Fibroblast of peridontal ligament (primary cell): ENCODE results near the gene DDX42.

ENCODE experiments used
- DNase-seq: peaks from one replicate; pipeline ENCODE4 v3.0.0-alpha.2; 2010; ENCODE audit errors: extremely low read depth

DDX42 gene

GRCh38 chr17:63821804-63822203, 47.8 kb downstream of the DDX42 start:
- DNase-seq, result no peak

GRCh38 chr17:63822537-63822936, 48.6 kb downstream of the DDX42 start:
- no peak for DNase-seq

- no peak for DNase-seq
These were observed 49.8 kb downstream of the DDX42 start for GRCh38 chr17:63823659-63824331.

DNA sequence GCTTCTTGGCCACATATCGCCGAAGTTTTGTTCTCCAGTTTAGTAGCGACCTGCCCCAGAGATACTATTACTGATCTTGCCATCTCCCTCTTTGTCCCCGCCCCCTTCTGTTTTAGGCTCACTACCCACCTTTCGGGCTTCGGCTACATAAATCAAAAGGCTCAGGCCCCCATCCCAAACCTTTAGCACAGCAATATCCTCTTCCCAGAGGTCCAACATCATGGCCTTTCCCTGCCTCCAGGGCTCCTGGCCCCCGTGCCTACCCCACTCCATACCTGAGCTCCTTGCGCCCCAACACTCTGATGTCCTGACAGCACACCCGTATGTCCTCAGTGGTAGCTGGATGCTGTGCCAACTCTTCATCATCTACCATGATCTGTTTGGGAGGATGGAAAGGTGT, 50.4 kb downstream of the DDX42 start:
- DNase-seq, result no peak

DNA sequence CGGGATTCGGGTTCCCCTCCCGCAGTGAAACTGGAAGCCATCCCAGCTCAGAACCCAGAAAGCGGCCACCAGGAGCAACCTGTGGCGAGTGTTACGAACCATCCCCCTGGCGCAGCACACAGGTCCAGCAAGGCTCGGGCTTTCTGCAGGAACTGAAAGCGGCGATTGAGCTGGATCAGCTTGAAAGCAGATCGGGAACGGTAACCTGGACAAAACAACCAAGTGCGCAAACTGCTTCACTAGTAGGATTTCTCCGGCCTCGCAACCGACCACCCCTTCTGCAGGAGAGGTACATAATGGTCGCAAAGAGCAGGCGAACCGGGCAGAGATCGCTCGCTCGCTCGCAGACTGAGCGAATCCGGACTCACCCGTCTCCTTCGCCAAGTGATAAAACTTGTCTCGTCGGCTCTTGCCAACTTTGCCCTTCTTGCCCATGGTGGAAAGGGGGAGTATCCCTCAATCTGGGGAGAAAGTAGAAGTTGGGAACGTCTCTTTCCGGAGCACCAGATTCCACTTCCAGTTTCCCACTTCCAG, 52.6 kb downstream of the DDX42 start:
- no peak for DNase-seq

DNA sequence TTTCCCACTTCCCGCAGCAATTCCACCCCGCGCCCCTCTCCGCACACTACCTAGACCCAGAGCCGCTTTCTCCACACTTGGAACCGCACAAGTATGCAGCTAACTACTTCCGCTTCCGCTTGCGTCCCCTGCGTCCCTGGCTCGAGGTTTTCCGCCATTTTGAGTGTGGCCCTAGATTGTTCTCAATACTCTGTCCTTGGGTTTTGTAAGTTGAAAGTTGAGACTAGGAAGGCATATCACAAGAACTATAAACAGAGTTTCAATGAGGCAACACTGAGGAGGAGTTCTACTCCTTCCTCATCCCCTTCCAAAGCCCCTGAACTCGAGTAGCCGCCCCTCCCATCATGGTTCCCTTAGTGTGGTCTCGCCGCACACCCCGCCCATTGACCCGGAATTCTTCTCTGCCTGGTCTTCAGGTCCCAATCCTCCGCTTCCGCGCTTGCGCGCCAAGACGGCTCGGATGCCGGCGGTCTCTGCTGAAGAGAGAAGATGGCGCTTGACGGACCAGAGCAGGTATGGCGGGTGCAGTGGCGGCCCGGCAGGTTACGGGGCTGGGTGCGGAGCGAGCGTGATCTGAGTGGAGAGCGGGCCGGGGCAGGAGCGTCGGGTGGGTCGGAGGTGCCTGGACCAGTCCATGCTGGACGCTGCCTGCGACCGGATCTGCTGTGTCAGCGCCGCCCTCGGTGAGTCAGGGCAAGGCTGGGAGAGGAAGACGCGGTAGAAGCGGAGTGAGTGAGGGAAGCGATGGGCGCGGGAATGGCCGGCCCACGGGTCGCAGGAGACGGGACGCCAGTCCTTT, 53.2 kb downstream of the DDX42 start, which contains the start of the genes FTSJ3 and PSMC5:
Gene FTSJ3, minus strand, starts transcription at position 662 of the 799 bp plus-strand sequence. CDS start 761 bp downstream, outside the sequence.
Gene PSMC5, plus strand, starts transcription at position 430 of the 799 bp plus-strand sequence. Its CDS starts 60 bp downstream, at position 490.
- DNase-seq, result peak; percentile 95

GRCh38 chr17:63827801-63828221, 53.8 kb downstream of the DDX42 start:
- DNase-seq, result no peak

- no peak for DNase-seq
These were observed 55.0 kb downstream of the DDX42 start for GRCh38 chr17:63828936-63829335.

GRCh38 chr17:63830278-63830677, 56.3 kb downstream of the DDX42 start:
- DNase-seq, result no peak

GRCh38 chr17:63830904-63831491, 57.0 kb downstream of the DDX42 start:
- DNase-seq, result no peak

GRCh38 chr17:63831505-63831904, 57.5 kb downstream of the DDX42 start:
- no peak for DNase-seq

DNA sequence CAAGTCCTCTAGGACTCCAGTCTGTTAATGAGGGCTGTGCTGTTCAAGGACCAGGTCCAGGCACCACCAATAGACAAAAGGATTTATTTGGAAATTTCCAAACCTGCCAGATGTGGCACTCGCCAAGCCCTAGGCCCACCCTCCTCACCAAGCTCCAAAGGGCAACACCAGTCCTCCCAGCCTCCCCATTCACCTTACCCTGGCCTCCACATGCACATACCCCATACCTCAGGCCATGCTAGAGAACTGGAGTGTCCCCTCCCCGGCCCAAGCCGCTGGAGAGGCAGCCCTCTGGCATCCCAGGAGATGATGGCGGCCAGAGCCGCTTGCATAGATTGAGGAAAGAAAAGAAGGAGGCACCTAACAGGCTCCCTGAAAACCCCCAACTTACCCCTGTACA, 58.0 kb downstream of the DDX42 start:
- DNase-seq, result no peak

DNA sequence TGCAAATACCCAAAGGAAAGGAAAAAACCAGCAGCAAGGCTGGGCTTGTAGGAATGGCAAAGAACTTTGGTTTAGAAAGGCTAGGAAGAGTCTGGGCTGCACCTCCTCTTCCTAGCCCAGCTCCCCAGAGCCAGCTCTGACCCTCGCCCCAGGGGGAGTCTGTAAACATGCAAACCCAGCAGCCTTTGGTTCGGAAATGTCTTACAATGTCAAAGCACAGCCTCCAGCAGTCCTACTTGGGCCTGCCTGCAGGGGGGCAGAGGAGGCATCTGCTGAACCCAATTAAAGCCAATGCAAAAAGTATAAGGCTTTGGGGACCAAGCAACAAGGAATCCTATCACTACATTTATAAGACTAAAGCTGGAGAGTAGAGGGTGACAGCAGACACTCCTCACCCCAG, 58.5 kb downstream of the DDX42 start:
- DNase-seq, result no peak

DNA sequence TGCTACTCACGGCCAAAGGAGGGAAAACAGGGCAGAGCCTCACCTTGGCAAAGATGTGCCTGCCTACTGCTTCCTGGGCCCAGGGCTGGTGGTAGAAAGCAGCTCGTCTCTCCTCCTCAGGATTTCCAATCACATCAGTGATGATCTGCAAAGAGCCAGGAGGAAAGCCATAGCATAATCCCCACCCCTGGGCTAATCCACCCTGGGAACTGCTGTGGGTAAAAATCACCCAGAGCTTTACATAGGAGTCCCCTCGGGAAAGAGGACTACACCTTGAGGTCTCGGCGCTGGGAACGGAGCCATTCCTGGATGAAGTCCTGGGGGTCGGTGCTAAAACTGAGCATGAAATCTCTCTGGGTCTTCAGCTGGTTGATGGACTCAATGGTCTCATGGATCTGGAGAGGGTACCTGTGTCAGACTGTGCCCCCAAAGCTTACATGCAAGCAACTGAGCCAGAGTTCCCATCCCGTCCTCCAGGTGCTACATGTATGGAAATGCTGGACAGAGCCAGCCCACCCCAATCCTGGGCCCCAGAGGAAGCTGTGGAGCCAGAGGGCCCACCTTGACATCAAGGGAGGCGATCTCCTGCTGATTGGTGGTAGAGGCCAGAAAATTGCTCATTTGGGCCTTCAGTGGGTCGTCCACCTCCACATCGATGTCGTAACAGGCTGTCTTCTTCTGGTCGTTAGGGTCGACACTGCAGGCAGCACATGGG, 59.2 kb downstream of the DDX42 start:
- DNase-seq, result no peak

- no peak for DNase-seq
These were observed 59.9 kb downstream of the DDX42 start for GRCh38 chr17:63833741-63834373.

DNA sequence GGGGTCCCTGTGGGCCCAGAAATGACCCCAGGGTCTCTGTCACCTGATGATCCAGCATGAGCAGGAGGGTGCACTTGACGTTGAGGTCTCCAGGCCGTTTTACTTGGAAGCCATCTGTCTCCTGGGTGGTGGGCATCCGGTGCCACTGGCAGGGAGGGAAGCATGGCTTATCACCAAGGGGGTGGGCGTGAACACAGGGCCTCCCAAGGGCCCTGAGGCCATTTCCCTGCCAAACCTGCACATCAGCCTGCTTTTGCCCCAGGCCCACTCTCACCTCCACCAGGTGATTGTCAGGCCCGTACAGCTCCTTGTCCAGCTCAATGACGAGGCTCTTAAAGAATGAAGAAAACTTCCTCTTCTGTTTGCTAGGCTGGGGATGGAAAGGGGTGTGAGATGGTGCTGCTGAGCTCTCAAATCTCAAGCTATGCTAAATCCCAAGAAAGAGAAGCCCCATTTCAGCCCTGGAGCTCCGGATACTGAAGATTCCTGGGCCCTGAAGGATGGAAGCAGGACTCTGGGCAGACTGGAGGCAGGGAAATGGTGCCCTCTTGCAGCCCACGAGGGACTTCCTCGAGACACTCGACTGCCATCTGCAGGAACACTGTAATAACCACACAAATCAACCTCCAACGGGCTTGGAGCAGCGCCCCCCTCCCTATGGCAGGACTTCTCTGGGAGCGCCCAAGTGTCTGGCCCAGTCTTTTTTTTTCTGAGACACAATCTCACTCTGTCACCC, 60.6 kb downstream of the DDX42 start:
- peak; percentile 66 for DNase-seq

- DNase-seq, result no peak
These were observed 61.3 kb downstream of the DDX42 start for GRCh38 chr17:63835167-63835720.

DNA sequence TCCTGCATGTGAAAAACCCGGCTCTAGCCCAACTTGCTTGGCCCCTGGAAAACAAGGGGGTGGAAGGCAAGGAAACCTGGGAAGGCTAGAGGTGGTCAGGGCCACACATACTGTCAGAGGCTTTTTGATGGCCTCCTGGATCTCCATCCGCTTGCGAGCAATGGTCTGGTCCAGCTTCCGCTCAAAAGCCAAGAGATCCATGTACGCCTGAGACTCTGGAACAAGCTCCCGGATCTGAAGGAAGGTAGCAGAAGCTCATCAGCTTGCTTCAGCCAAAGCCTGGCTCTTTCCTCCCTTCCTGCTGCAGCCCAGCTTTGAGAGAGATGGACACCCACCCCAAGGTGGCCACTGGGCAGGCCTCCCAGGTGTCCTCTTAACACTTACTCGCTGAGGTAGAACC, 62.8 kb downstream of the DDX42 start:
- no peak for DNase-seq

DNA sequence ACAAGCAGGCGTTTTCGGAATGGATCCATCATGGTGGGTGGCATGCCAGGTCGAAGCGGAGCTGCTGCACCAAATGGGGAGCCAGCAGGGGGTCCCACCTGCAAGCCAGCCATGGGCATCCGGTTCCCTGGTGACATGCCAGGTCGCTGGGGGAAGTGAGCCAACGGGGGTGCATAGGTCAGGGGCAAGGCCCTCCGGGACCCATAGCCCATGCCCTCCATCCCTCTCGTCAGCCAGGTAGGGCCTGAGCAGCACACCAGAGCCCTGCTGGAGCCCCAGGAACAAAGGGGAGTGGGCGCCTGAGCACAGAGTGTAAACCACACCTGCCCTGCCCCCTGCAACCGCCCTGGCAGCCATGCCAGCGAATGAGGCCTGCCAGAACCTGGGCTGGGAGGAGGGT, 63.5 kb downstream of the DDX42 start:
- DNase-seq, result no peak

- DNase-seq, result no peak
These were observed 64.1 kb downstream of the DDX42 start for GRCh38 chr17:63837962-63838600.
